GM12892 (cell line): ENCODE measurements around the gene MAMLD1.

Source experiments
- POLR2A ChIP-seq: IDR thresholded peaks from 2 replicates; pipeline ENCODE4 v1.6.1; 2011; ENCODE audit warnings: low read depth, low read length, control low read depth
- TAF1 ChIP-seq: IDR thresholded peaks from 2 replicates; pipeline ENCODE4 v1.6.1; 2011; ENCODE audit warnings: low read depth, mild to moderate bottlenecking, control low read depth, low read length, borderline replicate concordance

GRCh38 chrX:150478496-150479492, 115.7 kb downstream of the MAMLD1 start:
- TF ChIP-seq POLR2A (no peak), TAF1 (no peak)
